ENCODE measurements around the gene NAT10.
"Not testable (repeated sequence)": the region's sequence is repeated elsewhere in the genome, so short reads cannot be mapped to it uniquely, and the experiment has no call there.

The NAT10 gene

DNA sequence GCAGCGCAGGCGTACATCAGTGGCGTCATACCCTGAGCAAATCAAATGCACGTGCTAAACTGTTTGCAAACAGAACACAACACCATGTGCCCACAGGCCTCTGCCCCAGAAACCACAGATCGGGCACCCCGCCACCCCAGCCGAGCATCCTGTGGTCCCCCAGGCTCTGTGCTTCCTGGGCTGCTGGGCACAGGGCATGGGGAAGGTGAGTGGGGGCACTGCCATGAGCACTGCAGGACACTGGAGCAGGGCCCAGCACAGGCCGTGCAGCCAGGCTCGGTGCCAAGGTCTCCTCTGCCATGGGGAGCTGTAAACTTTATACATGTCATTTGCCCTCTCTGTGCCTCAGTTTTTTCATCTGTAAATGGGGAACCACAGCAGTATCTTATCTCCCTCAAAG is 62.5 kb downstream of the NAT10 start:
- DNase-seq (ENCODE audit: low spot score): no peak

- DNase-seq (ENCODE audit: low spot score): no peak
Measured at GRCh38 chr11:34168642-34169420, 63.4 kb downstream of the NAT10 start.

DNA sequence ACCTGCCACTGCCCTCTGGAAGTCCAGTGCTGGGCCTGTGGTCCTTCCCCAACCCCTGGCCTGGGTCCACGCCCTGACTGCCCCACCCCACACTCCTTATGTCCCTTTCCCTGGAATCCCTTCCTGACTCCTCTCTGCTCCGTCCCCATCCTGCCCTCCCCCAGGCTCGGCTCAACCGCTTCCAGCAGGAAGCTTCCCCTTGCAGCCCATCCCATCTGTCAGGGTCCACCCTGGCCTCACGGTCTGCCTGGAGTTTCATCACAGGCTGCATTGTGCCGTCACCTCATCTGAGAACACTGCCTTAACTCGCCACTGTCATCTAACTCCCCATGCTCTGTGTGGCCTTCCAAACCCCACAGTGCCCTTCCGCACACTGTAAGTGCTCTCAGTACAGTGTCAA is 64.3 kb downstream of the NAT10 start:
- DNase-seq (ENCODE audit: low spot score): no peak

GRCh38 chr11:34173050-34173449 is 67.6 kb downstream of the NAT10 start:
- DNase-seq (ENCODE audit: low spot score): no peak

DNA sequence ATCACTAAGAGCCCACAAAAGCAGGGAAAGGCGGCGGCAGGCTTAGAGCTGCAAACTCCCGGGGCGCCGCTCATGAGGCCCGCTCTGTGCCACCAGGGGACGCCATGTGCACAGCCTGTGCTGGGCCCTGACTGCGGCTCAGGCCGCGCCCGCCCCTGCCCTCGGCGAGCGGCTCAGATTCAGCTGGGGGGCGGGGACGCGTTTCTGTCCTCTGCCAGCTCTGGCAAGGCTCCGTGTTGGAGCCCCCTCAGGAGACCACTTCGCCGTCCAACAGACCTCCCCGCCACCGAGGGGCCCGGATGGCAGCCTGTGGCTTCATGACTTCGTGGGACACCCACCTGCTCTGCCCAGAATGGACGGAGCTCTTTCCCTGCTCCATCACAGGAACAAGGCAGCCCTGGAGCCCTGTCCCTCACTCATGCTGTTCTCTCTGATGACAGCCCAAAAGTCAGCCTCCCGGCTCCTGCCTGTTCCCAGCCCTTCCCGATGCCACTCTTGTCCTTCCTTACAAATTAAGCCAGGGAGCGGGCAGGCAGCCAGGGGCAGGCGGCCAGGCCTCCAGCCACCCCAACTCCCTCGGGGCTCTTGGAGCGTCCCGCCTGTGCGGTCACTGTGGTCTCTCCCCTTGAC is 69.1 kb downstream of the NAT10 start:
- DNase-seq (ENCODE audit: low spot score): peak; percentile 84

GRCh38 chr11:34175284-34176019 is 70.0 kb downstream of the NAT10 start:
- DNase-seq (ENCODE audit: low spot score): no peak

GRCh38 chr11:34176751-34177209 is 71.4 kb downstream of the NAT10 start:
- no peak for DNase-seq (ENCODE audit: low spot score)

GRCh38 chr11:34178209-34178821 is 72.9 kb downstream of the NAT10 start:
- no peak for DNase-seq (ENCODE audit: low spot score)

DNA sequence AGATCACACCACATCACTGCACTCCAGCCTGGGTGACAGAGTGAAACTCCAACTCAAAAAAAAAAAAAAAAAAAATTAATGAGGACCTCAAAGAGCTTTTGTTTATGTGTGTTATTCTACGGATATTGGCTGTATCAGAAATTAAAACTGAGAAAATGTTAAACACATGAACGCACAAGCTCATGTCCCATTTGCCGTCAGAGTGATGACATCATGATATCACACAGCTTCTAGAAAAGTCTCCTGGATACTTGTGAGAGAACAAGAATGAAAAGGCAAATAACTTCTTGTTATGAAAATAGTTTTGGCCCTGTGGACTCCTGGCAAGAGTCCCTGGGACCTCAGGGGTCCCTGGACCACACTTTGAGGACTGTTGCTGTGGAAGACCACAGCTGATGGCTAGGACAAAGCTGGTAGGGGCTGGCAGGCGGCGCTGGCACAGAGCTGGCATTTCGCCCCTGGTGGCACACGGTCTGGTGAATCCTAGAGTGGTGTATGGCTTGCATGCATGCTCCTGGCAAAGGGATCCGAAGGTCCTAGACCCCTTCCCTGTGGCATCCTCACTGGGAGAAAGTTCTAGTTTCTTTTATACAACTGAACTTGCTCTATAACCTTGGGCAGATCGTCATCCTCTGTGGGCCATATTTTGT is 73.7 kb downstream of the NAT10 start:
- no peak for DNase-seq (ENCODE audit: low spot score)

DNA sequence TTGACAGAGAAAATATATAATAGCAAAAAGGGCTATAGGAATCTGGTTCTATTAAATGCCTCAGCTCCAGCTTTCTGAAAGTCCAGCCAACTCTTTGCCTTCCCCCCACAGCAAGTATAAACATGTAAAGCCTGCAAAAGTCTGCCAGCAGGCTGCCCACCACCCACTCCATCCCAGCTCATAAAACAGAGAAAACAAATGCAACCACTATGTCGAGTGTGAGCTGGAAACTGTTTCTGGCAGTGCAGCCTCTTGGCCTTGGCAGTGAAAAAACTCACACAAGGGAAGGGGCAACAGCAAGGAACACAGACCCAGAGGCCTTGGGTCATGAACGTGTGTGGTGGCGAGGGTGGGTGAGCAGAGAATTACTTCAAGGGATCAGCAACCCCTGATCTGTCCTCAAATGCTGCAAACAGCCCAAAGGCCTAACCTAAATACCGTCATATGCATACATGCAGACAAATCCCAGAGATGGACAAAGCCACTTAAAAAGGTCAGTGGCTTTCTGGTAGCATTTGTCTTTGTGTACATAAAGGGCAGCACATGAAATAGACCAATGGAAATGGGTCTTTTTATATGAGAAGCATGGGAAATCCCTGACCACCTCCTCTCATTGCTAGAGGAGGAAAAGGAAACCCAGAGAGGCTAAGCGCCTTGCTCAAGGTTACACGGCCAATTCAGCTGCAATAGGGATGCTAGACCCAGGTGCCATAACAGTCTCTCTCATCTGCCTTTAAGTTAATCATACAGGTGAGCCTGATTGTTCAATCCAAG is 74.8 kb downstream of the NAT10 start:
- no peak for DNase-seq (ENCODE audit: low spot score)

- DNase-seq (ENCODE audit: low spot score): not testable (repeated sequence)
Measured at GRCh38 chr11:34180814-34181165, 75.4 kb downstream of the NAT10 start.

GRCh38 chr11:34181251-34181650 is 75.8 kb downstream of the NAT10 start:
- no peak for DNase-seq (ENCODE audit: low spot score)

GRCh38 chr11:34181856-34182405 is 76.5 kb downstream of the NAT10 start:
- DNase-seq (ENCODE audit: low spot score): no peak

DNA sequence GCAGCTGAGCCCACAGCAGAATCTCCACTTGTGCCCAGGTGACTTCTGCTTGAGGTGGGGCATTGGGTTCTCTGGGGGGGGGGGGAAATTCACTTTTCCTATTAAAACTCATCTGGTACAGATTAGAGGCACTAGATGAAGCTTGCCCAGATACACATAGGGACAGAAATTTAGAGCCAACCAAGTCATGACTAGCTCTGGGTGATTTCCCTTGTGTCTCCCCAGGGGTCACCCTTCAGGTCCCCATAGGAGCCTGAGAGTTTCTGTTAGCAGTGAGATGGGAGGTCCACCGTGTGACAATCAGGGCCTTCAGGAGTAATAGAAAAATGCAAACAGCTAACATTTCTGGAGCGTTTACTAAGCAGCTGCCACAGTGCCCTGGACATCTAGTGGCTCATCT is 77.0 kb downstream of the NAT10 start:
- no peak for DNase-seq (ENCODE audit: low spot score)

GRCh38 chr11:34182921-34183685 is 77.7 kb downstream of the NAT10 start:
- DNase-seq (ENCODE audit: low spot score): no peak

DNA sequence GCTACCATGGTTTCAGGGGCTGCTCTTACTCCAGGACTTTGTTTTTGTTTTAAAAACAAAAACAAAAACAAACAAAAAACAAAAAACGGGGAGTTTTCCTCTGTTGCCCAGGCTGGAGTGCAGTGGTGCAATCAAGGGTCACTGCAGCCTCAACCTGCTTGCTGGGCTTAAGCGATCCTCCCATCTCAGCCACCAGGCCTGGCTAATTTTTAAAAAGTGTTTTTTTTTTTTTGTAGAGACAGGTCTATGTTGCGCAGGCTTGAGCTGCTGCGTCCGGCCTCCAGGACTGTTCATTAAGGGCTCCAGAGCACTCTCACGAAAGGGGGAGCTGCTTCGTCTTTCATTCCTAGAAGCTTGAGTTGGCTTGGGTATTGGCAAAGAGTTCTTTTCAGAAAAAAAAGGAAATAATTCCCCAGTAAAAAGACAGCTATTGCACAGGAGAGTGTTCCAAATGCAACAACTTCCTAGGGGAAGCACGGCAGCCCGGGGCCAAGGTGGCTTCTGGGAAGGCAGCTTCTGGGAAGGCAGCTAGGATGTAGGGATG is 78.5 kb downstream of the NAT10 start:
- DNase-seq (ENCODE audit: low spot score): no peak

DNA sequence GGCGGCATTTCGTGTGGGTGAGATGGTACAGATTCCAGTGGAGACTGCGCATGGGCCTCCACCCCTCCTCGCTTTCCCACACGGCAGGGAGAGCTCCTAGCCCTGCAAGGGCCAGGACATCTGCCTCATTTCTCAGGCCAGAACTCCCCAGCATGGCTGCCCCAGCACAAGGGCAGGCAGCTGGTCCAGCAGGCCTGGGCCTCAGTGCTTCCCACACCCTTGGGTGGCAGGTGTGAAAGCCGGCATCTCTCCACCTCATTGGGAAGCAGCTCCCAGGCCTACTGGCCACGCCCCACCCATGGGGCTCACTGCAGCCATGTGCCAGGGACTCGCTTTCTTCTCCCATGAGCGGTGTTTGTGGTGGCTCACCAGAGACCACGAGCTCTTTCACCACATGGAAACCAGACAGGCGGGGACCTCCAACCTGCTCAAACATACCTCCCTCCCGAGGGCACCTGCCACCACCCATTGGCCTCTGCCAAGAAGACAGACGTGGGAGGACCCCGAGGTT is 79.1 kb downstream of the NAT10 start:
- no peak for DNase-seq (ENCODE audit: low spot score)

DNA sequence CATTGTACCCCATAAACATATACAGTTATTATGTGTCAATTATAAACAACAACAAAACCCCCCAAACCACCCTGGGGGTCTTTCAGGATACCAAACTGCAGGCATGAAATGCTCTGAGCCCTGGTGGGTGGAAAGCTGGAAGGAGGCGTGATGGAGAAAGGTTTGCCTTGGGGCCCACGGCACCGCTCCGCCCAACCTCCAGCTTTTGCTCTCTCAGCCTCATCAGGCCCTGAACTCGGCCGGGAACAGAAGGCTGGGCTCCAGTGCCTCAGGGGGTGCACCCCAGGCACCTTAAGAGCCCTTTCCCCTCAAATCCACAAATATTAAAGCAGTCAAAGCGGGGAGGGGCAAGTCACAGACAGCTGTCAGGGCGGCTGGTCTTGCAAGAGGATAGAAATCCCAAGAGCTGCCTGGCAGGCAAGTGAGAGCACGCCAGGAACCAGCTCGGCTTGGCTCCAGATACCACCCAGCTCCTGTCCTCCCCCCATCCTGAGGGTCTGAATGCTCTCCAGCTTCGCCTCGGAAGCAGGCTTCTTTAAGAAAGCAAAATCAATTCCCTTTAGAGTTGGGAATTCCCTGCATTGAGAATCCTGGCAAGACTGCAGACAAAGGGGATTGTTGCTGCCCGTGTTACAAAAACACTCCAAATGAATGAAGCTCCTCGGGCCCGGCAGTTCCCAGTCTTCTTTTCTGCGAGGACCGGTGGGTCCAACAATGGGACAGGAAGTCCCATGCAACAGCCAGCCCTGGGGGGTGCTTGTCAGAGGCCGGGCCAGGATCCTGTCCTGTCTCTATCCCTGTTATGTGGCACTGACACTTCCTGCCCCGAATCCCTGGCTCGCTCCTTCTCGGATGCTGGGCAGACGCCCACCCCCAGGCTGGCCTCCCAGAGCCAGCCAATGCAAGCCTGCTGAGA is 80.8 kb downstream of the NAT10 start:
- no peak for DNase-seq (ENCODE audit: low spot score)

GRCh38 chr11:34188181-34188580 is 82.8 kb downstream of the NAT10 start:
- DNase-seq (ENCODE audit: low spot score): no peak
